Mammary epithelial cell (primary cell): ENCODE measurements around the gene GHRH.

ENCODE experiments used
- CTCF ChIP-seq, 2 donors: IDR thresholded peaks in 1 of 2; conservative IDR thresholded peaks in 1 of 2; 2 replicates each; pipeline ENCODE4 v1.5.1; 2011 to 2012; ENCODE audit warnings: inconsistent platforms in 2 of 2, low read length in 2 of 2, mild to moderate bottlenecking in 2 of 2, control low read depth in 1 of 2, low read depth in 1 of 2; ENCODE audit not compliant: insufficient read depth in 1 of 2; ENCODE audit errors: extremely low read depth in 1 of 2
- EZH2 ChIP-seq: IDR thresholded peaks from 2 replicates; pipeline ENCODE4 v1.6.1; 2012; ENCODE audit warnings: low read length, inconsistent platforms, borderline replicate concordance

DNA sequence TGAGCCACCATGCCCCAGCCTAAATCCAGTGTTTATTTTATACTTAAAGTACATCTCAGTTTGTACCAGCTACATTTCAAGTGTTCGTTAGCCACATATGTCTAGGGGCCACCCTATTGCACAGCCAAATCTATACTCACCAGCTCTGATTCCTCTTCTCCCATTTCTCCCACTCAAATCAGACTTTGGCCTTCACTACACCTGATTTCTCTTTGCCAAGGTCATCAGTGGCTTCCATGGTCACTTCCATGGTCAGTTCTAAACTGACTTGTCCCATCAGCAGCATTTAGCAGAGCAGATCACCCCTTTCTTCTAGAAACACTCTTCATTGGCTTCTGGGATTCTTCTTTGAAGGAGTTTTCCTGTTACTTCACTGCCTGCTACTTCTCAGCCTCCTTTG, 14.1 kb downstream of the GHRH start:
- TF ChIP-seq CTCF (conservative IDR thresholded peaks at IDR 0.05 in 1 of 2, IDR thresholded peaks at IDR 0.05 in 1 of 2; ENCODE audit: extremely low read depth in 1 of 2, insufficient read depth in 1 of 2, low read depth in 1 of 2, low read length in 2 of 2) (no peak), EZH2 (no peak)
